BLaER1 treated with 17β-estradiol and CSF1 and Interleukin-3, amounts not matched to agents 10 nM and 100 nM (cell line): ENCODE results near the gene PDHA1.
A peak's percentile ranks its signal among the peaks of the same experiment; 100 is the strongest.

Experiments
- H3K27ac ChIP-seq, 11 experiments: shearing (Covaris generic); formaldehyde crosslinking; 2 replicates each; pipeline ENCODE4 v1.8.1; 2022
- H3K27me3 ChIP-seq, 11 experiments: shearing (Covaris generic); formaldehyde crosslinking; 2 replicates each; pipeline ENCODE4 v1.8.1; 2022
- H3K36me3 ChIP-seq, 11 experiments: shearing (Covaris generic); formaldehyde crosslinking; 2 replicates each; pipeline ENCODE4 v1.8.1; 2022
- H3K4me1 ChIP-seq, 10 experiments: shearing (Covaris generic); formaldehyde crosslinking; 2 replicates each; pipeline ENCODE4 v1.8.1; 2022
- H3K4me2 ChIP-seq, 11 experiments: shearing (Covaris generic); formaldehyde crosslinking; 2 replicates each; pipeline ENCODE4 v1.8.1; 2022
- H3K4me3 ChIP-seq, 10 experiments: shearing (Covaris generic); formaldehyde crosslinking; 2 replicates each; pipeline ENCODE4 v1.8.1; 2022
- H3K9ac ChIP-seq, 11 experiments: shearing (Covaris generic); formaldehyde crosslinking; 2 replicates each; pipeline ENCODE4 v1.8.1; 2022
- H3K9me3 ChIP-seq, 11 experiments: shearing (Covaris generic); formaldehyde crosslinking; replicated peaks in 1 of 11; 2 replicates each; pipeline ENCODE4 v1.8.1; 2022
- H4K20me1 ChIP-seq, 11 experiments: shearing (Covaris generic); formaldehyde crosslinking; 2 replicates each; pipeline ENCODE4 v1.8.1; 2022
- Cebpa-rat ChIP-seq, 11 experiments: shearing (Covaris generic); IDR thresholded peaks; 2 replicates each; pipeline ENCODE4 v1.8.1; 2022

The PDHA1 gene

GRCh38 chrX:19343085-19343534 is 617 bp upstream of the PDHA1 start:
- Histone ChIP-seq H3K9me3 (peaks cover 0 to 8% (median 0%) of the 10 kb centered on the region in 11 experiments; a peak in 1 of 22 replicates), H3K36me3 (peaks cover 0 to 17% (median 0%) of the 10 kb centered on the region in 11 experiments; a peak in 4 of 22 replicates), H3K9ac (peak overlapping the region in 10 of 11 experiments; percentile 20 to 92 (median 82); a peak in 17 of 22 replicates), H3K4me1 (peaks cover 11 to 42% (median 23%) of the 10 kb centered on the region in 10 experiments), H3K27ac (peak overlapping the region in 9 of 11 experiments; percentile 20 to 79 (median 60); a peak in 17 of 22 replicates), H3K27me3 (peaks cover 0 to 14% (median 0%) of the 10 kb centered on the region in 11 experiments; a peak in 3 of 22 replicates), H3K4me2 (peak overlapping the region; percentile 46 to 72 (median 65)), H4K20me1 (peaks cover 6 to 38% (median 30%) of the 10 kb centered on the region in 11 experiments; a peak in 15 of 22 replicates), H3K4me3 (peak overlapping the region; percentile 66 to 85 (median 76); a peak in 19 of 20 replicates)
- no peak for TF ChIP-seq Cebpa-rat (IDR thresholded peaks at IDR 0.05)

GRCh38 chrX:19344661-19345060 is 934 bp downstream of the PDHA1 start:
- Histone ChIP-seq H3K36me3 (peaks cover 0 to 32% (median 2%) of the 10 kb centered on the region in 11 experiments; a peak in 12 of 22 replicates), H3K4me3 (peak overlapping the region; percentile 66 to 85 (median 76)), H3K9me3 (peaks cover 0 to 8% (median 0%) of the 10 kb centered on the region in 11 experiments; a peak in 1 of 22 replicates), H3K27ac (peak overlapping the region in 10 of 11 experiments; percentile 71 to 87 (median 78); a peak in 19 of 22 replicates), H4K20me1 (peaks cover 6 to 44% (median 32%) of the 10 kb centered on the region in 11 experiments; a peak in 15 of 22 replicates), H3K4me1 (peaks cover 15 to 55% (median 32%) of the 10 kb centered on the region in 10 experiments), H3K4me2 (peak overlapping the region; percentile 66 to 88 (median 82)), H3K9ac (peak overlapping the region; percentile 75 to 92 (median 83)), H3K27me3 (peaks cover 0 to 14% (median 0%) of the 10 kb centered on the region in 11 experiments; a peak in 3 of 22 replicates)
- no peak for TF ChIP-seq Cebpa-rat (IDR thresholded peaks at IDR 0.05)

- Histone ChIP-seq H3K4me3 (no peak overlapping the region), H3K36me3 (peaks cover 12 to 60% (median 28%) of the 10 kb centered on the region in 11 experiments), H3K9me3 (peaks cover 0 to 8% (median 0%) of the 10 kb centered on the region in 11 experiments; a peak in 1 of 22 replicates), H3K9ac (no peak overlapping the region), H3K4me1 (peaks cover 42 to 79% (median 54%) of the 10 kb centered on the region in 10 experiments), H3K27me3 (peaks cover 0 to 14% (median 0%) of the 10 kb centered on the region in 11 experiments; a peak in 3 of 22 replicates), H3K27ac (peak overlapping the region in 1 of 11 experiments; percentile 42; a peak in 2 of 22 replicates), H3K4me2 (0 out of 22 replicates have a peak overlapping the region, but pooled peaks of 1 of the 11 experiments have one; percentile 85), H4K20me1 (peaks cover 6 to 57% (median 32%) of the 10 kb centered on the region in 11 experiments; a peak in 15 of 22 replicates)
- no peak for TF ChIP-seq Cebpa-rat (IDR thresholded peaks at IDR 0.05)
Measured at GRCh38 chrX:19347916-19348315, 4.2 kb downstream of the PDHA1 start.

GRCh38 chrX:19349264-19349663 is 5.5 kb downstream of the PDHA1 start:
- peaks cover 26 to 73% (median 41%) of the 10 kb centered on the region in 11 experiments for H3K36me3 ChIP-seq
- H3K4me1 ChIP-seq = peaks cover 40 to 75% (median 50%) of the 10 kb centered on the region in 10 experiments
- H3K4me2 ChIP-seq = peak overlapping the region in 6 of 11 experiments; percentile 33 to 87 (median 76); a peak in 7 of 22 replicates
- TF ChIP-seq Cebpa-rat (IDR thresholded peaks at IDR 0.05) = no peak
- peaks cover 6 to 57% (median 32%) of the 10 kb centered on the region in 11 experiments; a peak in 15 of 22 replicates for H4K20me1 ChIP-seq
- no peak overlapping the region for H3K9ac ChIP-seq
- 0 out of 22 replicates have a peak, but pooled peaks cover 0 to under 1% (median 0%) of the 10 kb centered on the region in 11 experiments for H3K9me3 ChIP-seq
- peak overlapping the region in 5 of 11 experiments; percentile 75 to 94 (median 82); a peak in 8 of 22 replicates for H3K27ac ChIP-seq
- peaks cover 0 to 14% (median 0%) of the 10 kb centered on the region in 11 experiments; a peak in 3 of 22 replicates for H3K27me3 ChIP-seq
- H3K4me3 ChIP-seq = no peak overlapping the region

GRCh38 chrX:19350941-19351384 is 7.2 kb downstream of the PDHA1 start:
- Histone ChIP-seq H3K4me1 (peaks cover 31 to 62% (median 40%) of the 10 kb centered on the region in 10 experiments), H3K27me3 (peaks cover 0 to 20% (median 0%) of the 10 kb centered on the region in 11 experiments; a peak in 3 of 22 replicates), H3K4me3 (peak overlapping the region in 4 of 10 experiments; percentile 15 to 38 (median 24); a peak in 4 of 20 replicates), H3K36me3 (peaks cover 43 to 90% (median 58%) of the 10 kb centered on the region in 11 experiments), H4K20me1 (peaks cover 8 to 50% (median 20%) of the 10 kb centered on the region in 11 experiments; a peak in 14 of 22 replicates), H3K27ac (peak overlapping the region in 10 of 11 experiments; percentile 34 to 94 (median 76); a peak in 20 of 22 replicates), H3K9me3 (no peaks in the 10 kb centered on the region), H3K4me2 (peak overlapping the region; percentile 33 to 87 (median 69)), H3K9ac (peak overlapping the region in 9 of 11 experiments; percentile 19 to 78 (median 59); a peak in 17 of 22 replicates)
- peak in 9 of 11 experiments; percentile 39 to 85 (median 66); a peak in 12 of 22 replicates for TF ChIP-seq Cebpa-rat (IDR thresholded peaks at IDR 0.05)

- Histone ChIP-seq H3K36me3 (peaks cover 79 to 95% (median 89%) of the 10 kb centered on the region in 11 experiments), H3K27ac (no peak overlapping the region), H3K27me3 (peaks cover 0 to 15% (median 0%) of the 10 kb centered on the region in 11 experiments; a peak in 1 of 22 replicates), H3K9ac (no peak overlapping the region), H3K4me3 (no peak overlapping the region), H3K4me2 (no peak overlapping the region), H3K4me1 (peaks cover 23 to 31% (median 27%) of the 10 kb centered on the region in 10 experiments), H4K20me1 (peaks cover 0 to 24% (median 5%) of the 10 kb centered on the region in 11 experiments; a peak in 8 of 22 replicates), H3K9me3 (no peaks in the 10 kb centered on the region)
- TF ChIP-seq Cebpa-rat (IDR thresholded peaks at IDR 0.05) = no peak
Measured at GRCh38 chrX:19354625-19355024, 10.9 kb downstream of the PDHA1 start.

- H3K27me3 ChIP-seq = peaks cover 0 to 15% (median 0%) of the 10 kb centered on the region in 11 experiments; a peak in 1 of 22 replicates
- no peaks in the 10 kb centered on the region for H3K9me3 ChIP-seq
- peaks cover 75 to 100% (median 97%) of the 10 kb centered on the region in 11 experiments for H3K36me3 ChIP-seq
- no peak overlapping the region for H3K27ac ChIP-seq
- peaks cover 0 to 17% (median 5%) of the 10 kb centered on the region in 11 experiments; a peak in 8 of 22 replicates for H4K20me1 ChIP-seq
- no peaks in the 10 kb centered on the region for H3K4me1 ChIP-seq
- no peak overlapping the region for H3K4me3 ChIP-seq
- TF ChIP-seq Cebpa-rat (IDR thresholded peaks at IDR 0.05) = no peak
- H3K4me2 ChIP-seq = no peak overlapping the region
- H3K9ac ChIP-seq = no peak overlapping the region
Measured at GRCh38 chrX:19358521-19358920, 14.8 kb downstream of the PDHA1 start.

GRCh38 chrX:19360903-19361302 is 17.2 kb downstream of the PDHA1 start:
- H3K9ac ChIP-seq = no peak overlapping the region
- H3K36me3 ChIP-seq = peaks cover 53 to 98% (median 83%) of the 10 kb centered on the region in 11 experiments
- peaks cover 0 to 16% (median under 1%) of the 10 kb centered on the region in 11 experiments; a peak in 5 of 22 replicates for H4K20me1 ChIP-seq
- no peak for TF ChIP-seq Cebpa-rat (IDR thresholded peaks at IDR 0.05)
- no peak overlapping the region for H3K27ac ChIP-seq
- H3K4me2 ChIP-seq = no peak overlapping the region
- H3K27me3 ChIP-seq = peaks cover 0 to 9% (median 0%) of the 10 kb centered on the region in 11 experiments; a peak in 1 of 22 replicates
- peaks cover 0 to under 1% (median 0%) of the 10 kb centered on the region in 11 experiments; a peak in 1 of 22 replicates for H3K9me3 ChIP-seq
- H3K4me3 ChIP-seq = no peak overlapping the region
- H3K4me1 ChIP-seq = no peaks in the 10 kb centered on the region
